B cell (primary cell): Measurements from ENCODE around the gene UNC13C. TPM values are rescaled to one million over a fixed set of nuclear protein-coding genes. Genes with fewer than 3 reads are reported as not detected.

Source experiments
- ATAC-seq: fragments of 200-7000 bp; cut with Tn5 transposase; one replicate; pipeline ENCODE4 v1.10.0; 2021; ENCODE audit warnings: low read depth, mild to moderate bottlenecking, moderate number of reproducible peaks, moderate library complexity
- CTCF ChIA-PET: fragments of 350-600 bp; sonication (Branson Sonifier 250); formaldehyde crosslinking; loops from one replicate; lab custom pipeline; 2021; ENCODE audit warnings: antibody characterized with exemption, inconsistent platforms; lab: Charles Lee
- POLR2A ChIA-PET: fragments of 350-600 bp; sonication (Branson Sonifier 250); formaldehyde crosslinking; loops from one replicate; lab custom pipeline; 2021; ENCODE audit warnings: antibody characterized with exemption; lab: Charles Lee
- DNase-seq: peaks from one replicate; pipeline ENCODE4 v3.0.0; 2013
- H2AFZ ChIP-seq: 2 replicates; pipeline ENCODE4 v1.6.1; 2012; ENCODE audit warnings: mild to moderate bottlenecking, low read depth, low read length; ENCODE audit not compliant: insufficient read depth, poor library complexity, severe bottlenecking
- H3K27ac ChIP-seq, 2 donors: 1 replicate in 1 of 2; 2 replicates in 1 of 2; pipeline ENCODE4 v1.5.1; 2012 to 2013; ENCODE audit warnings: low read length in 2 of 2, mild to moderate bottlenecking in 2 of 2, moderate library complexity in 1 of 2
- H3K27me3 ChIP-seq, 4 experiments: fragments of 200-600 bp in 1 of 4; sonication (generic) in 1 of 4; replicated peaks in 1 of 4; 1 replicate in 2 of 4; 2 replicates in 2 of 4; pipeline versions ENCODE4 v1.6.1 to v1.7.0; 2013 to 2016; ENCODE audit warnings: low read length in 3 of 4, mild to moderate bottlenecking in 2 of 4, mixed read lengths in 1 of 4, moderate library complexity in 1 of 4; ENCODE audit not compliant: insufficient read depth in 4 of 4, control insufficient read depth in 3 of 4; ENCODE audit errors: control extremely low read depth in 1 of 4
- H3K36me3 ChIP-seq, 2 experiments: replicated peaks in 1 of 2; 1 replicate in 1 of 2; 2 replicates in 1 of 2; pipeline versions ENCODE4 v1.6.1 to v1.7.1; 2013; ENCODE audit warnings: low read length in 1 of 2; ENCODE audit not compliant: insufficient read depth in 2 of 2, control insufficient read depth in 1 of 2; ENCODE audit errors: control extremely low read depth in 1 of 2, extremely low read depth in 1 of 2
- H3K4me1 ChIP-seq, 2 donors: fragments of 200-600 bp in 1 of 2; sonication (generic) in 1 of 2; 1 replicate in 1 of 2; 2 replicates in 1 of 2; pipeline versions ENCODE4 v1.5.1 to v1.6.1; 2013 to 2017; ENCODE audit warnings: low read length in 2 of 2; ENCODE audit not compliant: control insufficient read depth in 2 of 2, insufficient read depth in 2 of 2
- H3K4me2 ChIP-seq: replicated peaks from 2 replicates; pipeline ENCODE3; 2012; ENCODE audit warnings: mild to moderate bottlenecking, low read depth, low read length; ENCODE audit not compliant: poor library complexity, severe bottlenecking
- H3K4me3 ChIP-seq, 5 experiments: fragments of 200-600 bp in 1 of 5; sonication (generic) in 1 of 5; 1 replicate in 3 of 5; 2 replicates in 2 of 5; pipeline versions ENCODE4 v1.5.1 to v1.7.0; 2011 to 2016; ENCODE audit warnings: low read length in 4 of 5, mild to moderate bottlenecking in 4 of 5, low read depth in 2 of 5, control low read depth in 1 of 5, moderate library complexity in 1 of 5; ENCODE audit not compliant: insufficient read depth in 1 of 5; ENCODE audit errors: control extremely low read depth in 1 of 5, extremely low read depth in 1 of 5
- H3K79me2 ChIP-seq: fragments of 200-600 bp; sonication (generic); one replicate; pipeline ENCODE4 v1.6.0; 2016; ENCODE audit warnings: low read length; ENCODE audit not compliant: control insufficient read depth, insufficient read depth
- H3K9ac ChIP-seq: fragments of 200-600 bp; sonication (generic); 2 replicates; pipeline ENCODE4 v1.6.1; 2017; ENCODE audit warnings: mild to moderate bottlenecking, low read length, moderate library complexity
- H3K9me3 ChIP-seq, 3 donors: one replicate each; pipeline versions ENCODE4 v1.6.1 to v1.7.1; 2013; ENCODE audit warnings: low read length in 2 of 3; ENCODE audit not compliant: control insufficient read depth in 2 of 3, insufficient read depth in 1 of 3; ENCODE audit errors: control extremely low read depth in 1 of 3
- H4K20me1 ChIP-seq: 2 replicates; pipeline ENCODE4 v1.6.0; 2012; ENCODE audit warnings: mild to moderate bottlenecking, low read length; ENCODE audit not compliant: insufficient read depth, control insufficient read depth, poor library complexity, severe bottlenecking
- H3K27ac Mint-ChIP-seq: one replicate; pipeline ENCODE4 v1.8.0; 2021; ENCODE audit warnings: mixed read lengths
- H3K27me3 Mint-ChIP-seq: one replicate; pipeline ENCODE4 v1.8.0; 2021; ENCODE audit warnings: mixed read lengths
- H3K4me1 Mint-ChIP-seq: one replicate; pipeline ENCODE4 v1.8.0; 2021; ENCODE audit warnings: mixed read lengths
- H3K4me3 Mint-ChIP-seq: one replicate; pipeline ENCODE4 v1.8.0; 2021; ENCODE audit warnings: mixed read lengths
- H3K9me3 Mint-ChIP-seq: one replicate; pipeline ENCODE4 v1.8.0; 2022; ENCODE audit warnings: mixed read lengths; ENCODE audit not compliant: insufficient read depth
- CTCF ChIP-seq: fragments of 200-600 bp; IDR thresholded peaks from one replicate; pipeline ENCODE4 v1.8.0; 2022; ENCODE audit warnings: antibody characterized with exemption, mild to moderate bottlenecking
- EZH2 ChIP-seq: IDR thresholded peaks from 2 replicates; pipeline ENCODE4 v1.6.1; 2012; ENCODE audit warnings: borderline replicate concordance, low read depth, mild to moderate bottlenecking, moderate library complexity, low read length; ENCODE audit not compliant: insufficient read depth, poor library complexity, severe bottlenecking
- WGBS: methylation state at CpG from one replicate; pipeline ENCODE4 v1.1.5; 2013; ENCODE audit warnings: missing lambda C conversion rate; ENCODE audit not compliant: insufficient coverage; 5-methylcytosine and 5-hydroxymethylcytosine counted together
- intact Hi-C: fragments of 100-400 bp; cut with micrococcal nuclease; formaldehyde crosslinking; loops from one replicate; pipeline ENCODE4 v1.10.0; 2022
- polyA plus RNA-seq: library from polyadenylated mRNA; depleted of rRNA; stranded (reverse); fragments of >200 nt; gene quantifications from 2 replicates; pipeline ENCODE4 v1.2.3, GENCODE V29; 2012
- total RNA-seq, 2 donors: library from RNA; stranded (reverse); fragments of 120-200 nt in 1 of 2; gene quantifications; 1 replicate in 1 of 2; 2 replicates in 1 of 2; pipeline versions ENCODE4 v1.2.3 to v1.2.4, GENCODE V29; 2013 to 2022

Gene UNC13C
- total and polyA plus RNA-seq, 2 donors (not counting 1 experiment from before 2014, with no cell fraction given) = not detected

- H3K79me2 ChIP-seq = no peaks in the 10 kb centered on the region
- Mint-ChIP-seq H3K4me3 (no peak overlapping the region), H3K27me3 (no peaks in the 10 kb centered on the region), H3K27ac (no peak overlapping the region), H3K9me3 (no peaks in the 10 kb centered on the region), H3K4me1 (no peaks in the 10 kb centered on the region)
- H3K9ac ChIP-seq = no peak overlapping the region
- TF ChIP-seq CTCF = no peak
- no peak for TF ChIP-seq EZH2
- no peak overlapping the region for H3K4me2 ChIP-seq
- no peak overlapping the region for H3K27ac ChIP-seq
- WGBS = no CpG with 5 or more reads among the region's 4 CpGs
- H3K4me1 ChIP-seq = no peaks in the 10 kb centered on the region
- H3K27me3 ChIP-seq = no peaks in the 10 kb centered on the region
- H3K36me3 ChIP-seq = no peaks in the 10 kb centered on the region
- ChIA-PET CTCF (interaction anchor here (0.9 kb wide), 1 partner anchor 416 kb away, joined by 3 read pairs; no protein-coding TSS in a partner anchor), POLR2A (no interaction called here)
- no peak overlapping the region for H2AFZ ChIP-seq
- DNase-seq (no peak), ATAC-seq (no peak)
- intact Hi-C loops = no loop called here
- H4K20me1 ChIP-seq = no peaks in the 10 kb centered on the region
- peaks cover 0 to 1% (median 0%) of the 10 kb centered on the region in 3 donors for H3K9me3 ChIP-seq
- no peak overlapping the region for H3K4me3 ChIP-seq
Measured at GRCh38 chr15:54159012-54159411, 180.8 kb downstream of the UNC13C start.

DNA sequence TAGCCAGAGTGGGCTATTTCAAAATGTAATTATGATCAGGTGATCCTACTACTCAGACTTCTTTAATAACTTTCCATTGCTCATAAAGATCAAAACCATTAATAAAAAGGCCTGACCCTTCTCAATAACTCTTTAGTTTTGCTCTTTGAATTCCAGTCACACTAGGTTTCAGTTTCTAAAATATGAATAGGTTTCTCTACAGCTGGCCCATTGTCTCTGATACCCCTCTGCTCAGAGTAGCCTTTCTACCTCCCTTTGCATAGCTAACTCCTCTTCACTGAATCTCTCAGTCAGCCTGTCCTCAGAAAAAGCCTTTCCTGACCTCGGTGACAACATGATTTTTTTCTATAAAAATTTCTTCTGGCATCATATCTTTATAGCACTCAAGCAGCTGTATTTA is 209.1 kb downstream of the UNC13C start:
- WGBS = no CpG with 5 or more reads among the region's 1 CpG
- no peak overlapping the region for H3K27ac ChIP-seq
- no peaks in the 10 kb centered on the region for H3K27me3 ChIP-seq
- H3K9ac ChIP-seq = no peak overlapping the region
- H3K79me2 ChIP-seq = no peaks in the 10 kb centered on the region
- no peak overlapping the region for H3K4me3 ChIP-seq
- no peak overlapping the region for H3K4me2 ChIP-seq
- peaks cover 0 to 1% (median 0%) of the 10 kb centered on the region in 3 donors for H3K9me3 ChIP-seq
- no peaks in the 10 kb centered on the region for H4K20me1 ChIP-seq
- ChIA-PET CTCF (no interaction called here), POLR2A (no interaction called here)
- no peak overlapping the region for H2AFZ ChIP-seq
- no peak for DNase-seq
- TF ChIP-seq EZH2 = no peak
- TF ChIP-seq CTCF = no peak
- no peak for ATAC-seq
- intact Hi-C loops = no loop called here
- H3K4me1 ChIP-seq = no peaks in the 10 kb centered on the region
- Mint-ChIP-seq H3K27ac (no peak overlapping the region), H3K27me3 (no peaks in the 10 kb centered on the region), H3K4me3 (no peak overlapping the region), H3K4me1 (no peaks in the 10 kb centered on the region), H3K9me3 (peaks cover 2% of the 10 kb centered on the region)
- H3K36me3 ChIP-seq = no peaks in the 10 kb centered on the region
